GM23338 (cell line): Measurements from ENCODE around the gene NDE1. TPM values are rescaled to one million over a fixed set of nuclear protein-coding genes. Genes with fewer than 3 reads are reported as not detected.

Experiments
- ATAC-seq: fragments of 200-7000 bp; cut with Tn5 transposase; 3 replicates; pipeline ENCODE4 v1.9.1; 2020
- DNase-seq: peaks from one replicate; pipeline ENCODE4 v3.0.0-alpha.2; 2015; ENCODE audit warnings: low spot score
- H2AFZ ChIP-seq: fragments of 200-600 bp; sonication (generic); 2 replicates; pipeline ENCODE4 v1.8.0; 2016; ENCODE audit warnings: antibody characterized with exemption, mild to moderate bottlenecking, moderate library complexity
- H3F3A ChIP-seq: fragments of 200-600 bp; sonication (generic); replicated peaks from 2 replicates; pipeline ENCODE4 v1.8.0; 2017; ENCODE audit warnings: antibody characterized with exemption, mixed run types, low read depth
- H3K27ac ChIP-seq: fragments of 200-600 bp; sonication (generic); 2 replicates; pipeline ENCODE4 v1.6.1; 2016; ENCODE audit warnings: low read depth
- H3K27me3 ChIP-seq: fragments of 200-600 bp; sonication (generic); 2 replicates; pipeline ENCODE4 v1.8.0; 2016; ENCODE audit warnings: mild to moderate bottlenecking, mixed run types, moderate library complexity; ENCODE audit not compliant: insufficient read depth
- H3K36me3 ChIP-seq: fragments of 200-600 bp; sonication (generic); 2 replicates; pipeline ENCODE4 v1.8.0; 2016; ENCODE audit warnings: mild to moderate bottlenecking; ENCODE audit not compliant: insufficient read depth
- H3K4me1 ChIP-seq: fragments of 200-600 bp; sonication (generic); 2 replicates; pipeline ENCODE4 v1.8.0; 2016; ENCODE audit warnings: mild to moderate bottlenecking, moderate library complexity; ENCODE audit not compliant: insufficient read depth
- H3K4me2 ChIP-seq: fragments of 200-600 bp; sonication (generic); 2 replicates; pipeline ENCODE4 v1.7.1; 2017; ENCODE audit warnings: mixed run types
- H3K4me3 ChIP-seq: fragments of 200-600 bp; sonication (generic); 2 replicates; pipeline ENCODE4 v1.6.1; 2016; ENCODE audit warnings: mixed run types
- H3K79me2 ChIP-seq: fragments of 200-600 bp; sonication (generic); replicated peaks from 2 replicates; pipeline ENCODE4 v1.8.0; 2017; ENCODE audit warnings: mild to moderate bottlenecking; ENCODE audit not compliant: insufficient read depth
- H3K9me2 ChIP-seq: fragments of 200-600 bp; sonication (generic); 2 replicates; pipeline ENCODE4 v1.8.0; 2017; ENCODE audit not compliant: insufficient read depth
- H4K20me1 ChIP-seq: fragments of 200-600 bp; sonication (generic); replicated peaks from 2 replicates; pipeline ENCODE4 v1.8.0; 2017; ENCODE audit warnings: mild to moderate bottlenecking; ENCODE audit not compliant: insufficient read depth
- H3K27ac Mint-ChIP-seq: 2 replicates; pipeline ENCODE4 v1.8.0; 2020; ENCODE audit warnings: inconsistent platforms, mild to moderate bottlenecking, moderate library complexity, mixed read lengths
- H3K27me3 Mint-ChIP-seq: 3 replicates; pipeline ENCODE4 v1.8.0; 2022; ENCODE audit warnings: low read depth, mild to moderate bottlenecking, moderate library complexity, mixed read lengths, inconsistent platforms; ENCODE audit not compliant: insufficient read depth, poor library complexity
- H3K36me3 Mint-ChIP-seq: 3 replicates; pipeline ENCODE4 v1.8.0; 2021; ENCODE audit warnings: low read depth, mild to moderate bottlenecking, inconsistent platforms, moderate library complexity, mixed read lengths
- H3K4me1 Mint-ChIP-seq: 3 replicates; pipeline ENCODE4 v1.8.0; 2020; ENCODE audit warnings: mild to moderate bottlenecking, inconsistent platforms, mixed read lengths
- H3K4me3 Mint-ChIP-seq: 3 replicates; pipeline ENCODE4 v1.8.0; 2021; ENCODE audit warnings: moderate library complexity, mild to moderate bottlenecking, inconsistent platforms, mixed read lengths
- H3K9me3 Mint-ChIP-seq: 3 replicates; pipeline ENCODE4 v1.8.0; 2020; ENCODE audit warnings: moderate library complexity, mild to moderate bottlenecking, inconsistent platforms, mixed read lengths
- CREB1 ChIP-seq: fragments of 250-450 bp; sonication (Bioruptor Pico); IDR thresholded peaks from 2 replicates; pipeline ENCODE4 v1.5.0; 2020; ENCODE audit warnings: low read depth, mild to moderate bottlenecking, moderate library complexity
- EZH2 ChIP-seq: fragments of 200-600 bp; sonication (generic); IDR thresholded peaks from one replicate; pipeline ENCODE4 v1.8.0; 2017; ENCODE audit warnings: antibody characterized with exemption, mild to moderate bottlenecking, low read depth; ENCODE audit not compliant: unreplicated experiment
- EZH2phosphoT487 ChIP-seq: fragments of 200-600 bp; sonication (generic); IDR thresholded peaks from one replicate; pipeline ENCODE4 v1.8.1; 2018; ENCODE audit warnings: antibody characterized with exemption; ENCODE audit not compliant: unreplicated experiment
- JUNB ChIP-seq: IDR thresholded peaks from one replicate; pipeline ENCODE4 v1.6.1; 2016; ENCODE audit warnings: antibody characterized with exemption; ENCODE audit not compliant: unreplicated experiment
- NANOG ChIP-seq: IDR thresholded peaks from 2 replicates; pipeline ENCODE4 v1.6.1; 2016; ENCODE audit warnings: antibody characterized with exemption, borderline replicate concordance
- POLR2AphosphoS5 ChIP-seq: IDR thresholded peaks from 2 replicates; pipeline ENCODE4 v1.6.1; 2016; ENCODE audit warnings: antibody characterized with exemption, low read depth
- STAT1 ChIP-seq: IDR thresholded peaks from one replicate; pipeline ENCODE4 v1.6.1; 2016; ENCODE audit warnings: antibody characterized with exemption; ENCODE audit not compliant: unreplicated experiment
- ZNF114 ChIP-seq: fragments of 250-450 bp; sonication (Bioruptor Pico); IDR thresholded peaks from 2 replicates; pipeline ENCODE4 v1.5.0; 2020; ENCODE audit warnings: mild to moderate bottlenecking, moderate library complexity
- ZNF331 ChIP-seq: fragments of 250-450 bp; sonication (Bioruptor Pico); IDR thresholded peaks from 2 replicates; pipeline ENCODE4 v1.5.0; 2020; ENCODE audit warnings: low read depth, mild to moderate bottlenecking, moderate library complexity
- polyA plus RNA-seq: library from polyadenylated mRNA; unstranded; fragments of >200 nt; fragmentation: Nextera tagmentation; extraction: Ambion mirVana; gene quantifications from 2 replicates; pipeline ENCODE4 v1.2.1, GENCODE V29; 2016
- total RNA-seq: library from RNA; depleted of rRNA; stranded (reverse); fragments of >200 nt; shearing (Covaris generic); gene quantifications from 2 replicates; pipeline ENCODE4 v1.2.3, GENCODE V29; 2014
- TF ChIP-seq, protein P1 (sequence below), 2 experiments: fragments of 200-600 bp in 1 of 2; sonication (generic) in 1 of 2; conservative IDR thresholded peaks; 2 replicates each; pipeline versions ENCODE4 v1.5.1 to v1.6.1; 2016 to 2017; ENCODE audit warnings: antibody characterized with exemption in 2 of 2, low read depth in 2 of 2, mild to moderate bottlenecking in 2 of 2, moderate library complexity in 1 of 2
- TF ChIP-seq, protein P2 (sequence below): IDR thresholded peaks from one replicate; pipeline ENCODE4 v1.6.1; 2018; ENCODE audit warnings: antibody characterized with exemption; ENCODE audit not compliant: unreplicated experiment
- TF ChIP-seq, protein P3 (sequence below): IDR thresholded peaks from 2 replicates; pipeline ENCODE4 v1.6.1; 2016; ENCODE audit warnings: antibody characterized with exemption

NDE1 gene
- total and polyA plus RNA-seq, 2 experiments from 2014 or later: 13.0 to 22.9 TPM

DNA sequence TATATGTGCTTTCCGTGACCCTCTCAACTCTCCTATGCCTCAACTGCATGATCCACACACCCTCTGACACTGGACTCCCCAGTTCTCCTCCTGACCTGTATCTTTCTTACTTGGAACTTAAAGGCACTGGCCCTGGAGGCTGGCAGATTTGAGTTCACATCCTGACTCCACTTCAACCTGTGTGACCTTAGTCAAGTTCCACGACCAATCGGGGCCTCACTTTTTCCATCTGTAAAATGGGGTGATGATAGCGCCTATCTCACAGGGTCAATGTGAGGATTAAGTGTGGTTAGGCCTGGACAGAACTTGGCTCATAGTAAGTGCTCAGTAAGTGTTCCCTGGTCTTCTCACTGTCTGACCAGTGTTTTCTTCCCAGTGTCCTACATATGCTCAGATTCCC, 32.1 kb upstream of the NDE1 start:
- no peak overlapping the region for H3K4me3 ChIP-seq
- Mint-ChIP-seq H3K4me3 (no peak overlapping the region), H3K4me1 (no peaks in the 10 kb centered on the region), H3K9me3 (no peaks in the 10 kb centered on the region), H3K36me3 (peaks cover 55% of the 10 kb centered on the region), H3K27me3 (no peaks in the 10 kb centered on the region), H3K27ac (no peak overlapping the region)
- H3K36me3 ChIP-seq: peaks cover 16% of the 10 kb centered on the region
- no peaks in the 10 kb centered on the region for H3K4me1 ChIP-seq
- H3F3A ChIP-seq: no peaks in the 10 kb centered on the region
- H3K4me2 ChIP-seq: no peak overlapping the region
- H3K27me3 ChIP-seq: no peaks in the 10 kb centered on the region
- no peak overlapping the region for H3K27ac ChIP-seq
- H4K20me1 ChIP-seq: no peaks in the 10 kb centered on the region
- H3K79me2 ChIP-seq: no peaks in the 10 kb centered on the region
- DNase-seq: no peak
- H3K9me2 ChIP-seq: no peaks in the 10 kb centered on the region
- ATAC-seq: no peak
- TF ChIP-seq, protein P1, sequence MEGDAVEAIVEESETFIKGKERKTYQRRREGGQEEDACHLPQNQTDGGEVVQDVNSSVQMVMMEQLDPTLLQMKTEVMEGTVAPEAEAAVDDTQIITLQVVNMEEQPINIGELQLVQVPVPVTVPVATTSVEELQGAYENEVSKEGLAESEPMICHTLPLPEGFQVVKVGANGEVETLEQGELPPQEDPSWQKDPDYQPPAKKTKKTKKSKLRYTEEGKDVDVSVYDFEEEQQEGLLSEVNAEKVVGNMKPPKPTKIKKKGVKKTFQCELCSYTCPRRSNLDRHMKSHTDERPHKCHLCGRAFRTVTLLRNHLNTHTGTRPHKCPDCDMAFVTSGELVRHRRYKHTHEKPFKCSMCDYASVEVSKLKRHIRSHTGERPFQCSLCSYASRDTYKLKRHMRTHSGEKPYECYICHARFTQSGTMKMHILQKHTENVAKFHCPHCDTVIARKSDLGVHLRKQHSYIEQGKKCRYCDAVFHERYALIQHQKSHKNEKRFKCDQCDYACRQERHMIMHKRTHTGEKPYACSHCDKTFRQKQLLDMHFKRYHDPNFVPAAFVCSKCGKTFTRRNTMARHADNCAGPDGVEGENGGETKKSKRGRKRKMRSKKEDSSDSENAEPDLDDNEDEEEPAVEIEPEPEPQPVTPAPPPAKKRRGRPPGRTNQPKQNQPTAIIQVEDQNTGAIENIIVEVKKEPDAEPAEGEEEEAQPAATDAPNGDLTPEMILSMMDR (conservative IDR thresholded peaks at IDR 0.05; ENCODE audit: low read depth in 2 of 2): no peak
- TF ChIP-seq STAT1: no peak
- TF ChIP-seq EZH2phosphoT487: no peak
- no peak for TF ChIP-seq ZNF114
- no peak for TF ChIP-seq NANOG
- TF ChIP-seq, protein P2, sequence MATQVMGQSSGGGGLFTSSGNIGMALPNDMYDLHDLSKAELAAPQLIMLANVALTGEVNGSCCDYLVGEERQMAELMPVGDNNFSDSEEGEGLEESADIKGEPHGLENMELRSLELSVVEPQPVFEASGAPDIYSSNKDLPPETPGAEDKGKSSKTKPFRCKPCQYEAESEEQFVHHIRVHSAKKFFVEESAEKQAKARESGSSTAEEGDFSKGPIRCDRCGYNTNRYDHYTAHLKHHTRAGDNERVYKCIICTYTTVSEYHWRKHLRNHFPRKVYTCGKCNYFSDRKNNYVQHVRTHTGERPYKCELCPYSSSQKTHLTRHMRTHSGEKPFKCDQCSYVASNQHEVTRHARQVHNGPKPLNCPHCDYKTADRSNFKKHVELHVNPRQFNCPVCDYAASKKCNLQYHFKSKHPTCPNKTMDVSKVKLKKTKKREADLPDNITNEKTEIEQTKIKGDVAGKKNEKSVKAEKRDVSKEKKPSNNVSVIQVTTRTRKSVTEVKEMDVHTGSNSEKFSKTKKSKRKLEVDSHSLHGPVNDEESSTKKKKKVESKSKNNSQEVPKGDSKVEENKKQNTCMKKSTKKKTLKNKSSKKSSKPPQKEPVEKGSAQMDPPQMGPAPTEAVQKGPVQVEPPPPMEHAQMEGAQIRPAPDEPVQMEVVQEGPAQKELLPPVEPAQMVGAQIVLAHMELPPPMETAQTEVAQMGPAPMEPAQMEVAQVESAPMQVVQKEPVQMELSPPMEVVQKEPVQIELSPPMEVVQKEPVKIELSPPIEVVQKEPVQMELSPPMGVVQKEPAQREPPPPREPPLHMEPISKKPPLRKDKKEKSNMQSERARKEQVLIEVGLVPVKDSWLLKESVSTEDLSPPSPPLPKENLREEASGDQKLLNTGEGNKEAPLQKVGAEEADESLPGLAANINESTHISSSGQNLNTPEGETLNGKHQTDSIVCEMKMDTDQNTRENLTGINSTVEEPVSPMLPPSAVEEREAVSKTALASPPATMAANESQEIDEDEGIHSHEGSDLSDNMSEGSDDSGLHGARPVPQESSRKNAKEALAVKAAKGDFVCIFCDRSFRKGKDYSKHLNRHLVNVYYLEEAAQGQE: no peak
- TF ChIP-seq JUNB: no peak
- no peak for TF ChIP-seq ZNF331
- TF ChIP-seq, protein P3, sequence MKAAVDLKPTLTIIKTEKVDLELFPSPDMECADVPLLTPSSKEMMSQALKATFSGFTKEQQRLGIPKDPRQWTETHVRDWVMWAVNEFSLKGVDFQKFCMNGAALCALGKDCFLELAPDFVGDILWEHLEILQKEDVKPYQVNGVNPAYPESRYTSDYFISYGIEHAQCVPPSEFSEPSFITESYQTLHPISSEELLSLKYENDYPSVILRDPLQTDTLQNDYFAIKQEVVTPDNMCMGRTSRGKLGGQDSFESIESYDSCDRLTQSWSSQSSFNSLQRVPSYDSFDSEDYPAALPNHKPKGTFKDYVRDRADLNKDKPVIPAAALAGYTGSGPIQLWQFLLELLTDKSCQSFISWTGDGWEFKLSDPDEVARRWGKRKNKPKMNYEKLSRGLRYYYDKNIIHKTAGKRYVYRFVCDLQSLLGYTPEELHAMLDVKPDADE: no peak
- no peak for TF ChIP-seq EZH2
- H2AFZ ChIP-seq: no peak overlapping the region

DNA sequence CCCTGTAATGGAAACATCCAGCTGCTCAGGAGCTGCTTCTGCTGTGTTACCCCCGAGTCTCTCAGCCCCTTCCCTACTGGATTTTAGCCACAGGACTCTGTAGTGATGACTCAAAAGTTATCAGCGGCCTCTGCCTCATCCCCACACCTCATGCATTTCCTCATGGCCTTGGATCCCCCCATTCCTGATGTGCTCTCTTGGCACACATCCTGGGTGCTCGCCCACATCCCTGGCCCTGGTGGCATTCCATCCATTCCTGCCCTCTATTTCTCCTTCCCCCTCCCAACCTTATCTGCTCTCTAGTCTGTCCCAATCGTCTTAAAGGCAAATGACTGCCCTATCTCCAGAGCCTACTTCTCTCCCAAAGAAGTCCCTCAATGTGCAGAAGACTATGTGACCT, 31.7 kb upstream of the NDE1 start:
- Histone ChIP-seq H3F3A (no peaks in the 10 kb centered on the region), H3K27me3 (no peaks in the 10 kb centered on the region), H3K79me2 (no peaks in the 10 kb centered on the region), H4K20me1 (no peaks in the 10 kb centered on the region), H3K4me1 (no peaks in the 10 kb centered on the region), H3K27ac (no peak overlapping the region), H3K4me2 (no peak overlapping the region), H3K4me3 (no peak overlapping the region), H3K36me3 (peaks cover 14% of the 10 kb centered on the region), H3K9me2 (no peaks in the 10 kb centered on the region), H2AFZ (no peak overlapping the region)
- ATAC-seq (no peak), DNase-seq (no peak)
- no peaks in the 10 kb centered on the region for H3K27me3 Mint-ChIP-seq
- H3K4me1 Mint-ChIP-seq: no peaks in the 10 kb centered on the region
- peaks cover 53% of the 10 kb centered on the region for H3K36me3 Mint-ChIP-seq
- no peak overlapping the region for H3K27ac Mint-ChIP-seq
- H3K9me3 Mint-ChIP-seq: no peaks in the 10 kb centered on the region
- no peak overlapping the region for H3K4me3 Mint-ChIP-seq
- TF ChIP-seq ZNF331: no peak
- TF ChIP-seq EZH2phosphoT487: no peak
- TF ChIP-seq, protein P3: no peak
- TF ChIP-seq NANOG: no peak
- TF ChIP-seq CREB1 (CRISPR knock-in tag): no peak
- TF ChIP-seq POLR2AphosphoS5: no peak
- TF ChIP-seq, protein P2: no peak
